ELF-1 (cell line): ENCODE data around the gene ME3.

ENCODE experiments used
- DNase-seq: peaks from one replicate; pipeline ENCODE4 v3.0.0-alpha.2; 2016; ENCODE audit warnings: low read depth, low spot score

The ME3 gene

GRCh38 chr11:86489442-86489841 lies 183.0 kb downstream of the ME3 start:
- no peak for DNase-seq

- no peak for DNase-seq
Measured at GRCh38 chr11:86488553-86488952, 183.9 kb downstream of the ME3 start.

- DNase-seq = no peak
Measured at GRCh38 chr11:86487671-86488070, 184.7 kb downstream of the ME3 start.

GRCh38 chr11:86486261-86487030 lies 186.0 kb downstream of the ME3 start:
- DNase-seq = peak; percentile 12

GRCh38 chr11:86484795-86485166 lies 187.6 kb downstream of the ME3 start:
- no peak for DNase-seq

- DNase-seq = peak; percentile 49
Measured at GRCh38 chr11:86483940-86484794, 188.2 kb downstream of the ME3 start.

GRCh38 chr11:86483610-86483939 lies 188.8 kb downstream of the ME3 start:
- DNase-seq = no peak

GRCh38 chr11:86482692-86483091 lies 189.7 kb downstream of the ME3 start:
- DNase-seq = no peak

- no peak for DNase-seq
Measured at GRCh38 chr11:86481399-86481798, 191.0 kb downstream of the ME3 start.

- no peak for DNase-seq
Measured at GRCh38 chr11:86478348-86478747, 194.1 kb downstream of the ME3 start.

GRCh38 chr11:86477495-86478155 lies 194.8 kb downstream of the ME3 start:
- peak; percentile 30 for DNase-seq

GRCh38 chr11:86476109-86476861 lies 196.1 kb downstream of the ME3 start:
- no peak for DNase-seq

GRCh38 chr11:86475027-86475426 lies 197.4 kb downstream of the ME3 start:
- no peak for DNase-seq

- DNase-seq = peak; percentile 53
Measured at GRCh38 chr11:86473991-86474833, 198.2 kb downstream of the ME3 start.

GRCh38 chr11:86469491-86470388 lies 202.7 kb downstream of the ME3 start:
- peak; percentile 23 for DNase-seq

- DNase-seq = no peak
Measured at GRCh38 chr11:86468169-86468568, 204.2 kb downstream of the ME3 start.

GRCh38 chr11:86464509-86465221 lies 207.8 kb downstream of the ME3 start:
- DNase-seq = no peak

- no peak for DNase-seq
Measured at GRCh38 chr11:86463955-86464354, 208.5 kb downstream of the ME3 start.

GRCh38 chr11:86463120-86463519 lies 209.3 kb downstream of the ME3 start:
- DNase-seq = no peak
